K562 (cell line): ENCODE measurements around the gene NKIRAS1. TPM values are rescaled to one million over a fixed set of nuclear protein-coding genes. Genes with fewer than 3 reads are reported as not detected.

Source experiments
- ELF4 ChIP-seq: fragments of 450-650 bp; formaldehyde crosslinking; IDR thresholded peaks from 2 replicates; pipeline ENCODE4 v1.4.0; 2022; ENCODE audit warnings: missing genetic modification characterization
- ETV6 ChIP-seq, 3 experiments: fragments of 150-350 bp in 1 of 3; sonication (generic) in 1 of 3; formaldehyde crosslinking in 1 of 3; IDR thresholded peaks; 2 replicates each; pipeline versions ENCODE4 v1.6.1 to v1.8.0; 2014 to 2022; ENCODE audit warnings: borderline replicate concordance in 2 of 3, low read depth in 2 of 3, antibody characterized with exemption in 1 of 3, low read length in 1 of 3, mild to moderate bottlenecking in 1 of 3, missing genetic modification reagents in 1 of 3
- GTF2A2 ChIP-seq: IDR thresholded peaks from 2 replicates; pipeline ENCODE4 v1.6.1; 2016; ENCODE audit warnings: mild to moderate bottlenecking, missing genetic modification characterization, missing compliant biosample characterization
- NCOR1 ChIP-seq: fragments of 450-650 bp; IDR thresholded peaks from 2 replicates; pipeline ENCODE4 v1.6.1; 2016; ENCODE audit warnings: mild to moderate bottlenecking, moderate library complexity
- NR2C1 ChIP-seq, 2 experiments: fragments of 450-650 bp; IDR thresholded peaks; 2 replicates each; pipeline ENCODE4 v1.6.1; 2017; ENCODE audit warnings: mild to moderate bottlenecking in 2 of 2, antibody characterized with exemption in 1 of 2, inconsistent platforms in 1 of 2, missing compliant biosample characterization in 1 of 2, missing genetic modification characterization in 1 of 2
- POLR2G ChIP-seq: fragments of 200-400 bp; formaldehyde crosslinking; IDR thresholded peaks from 2 replicates; pipeline ENCODE4 v1.6.1; 2017; ENCODE audit warnings: low read depth, mild to moderate bottlenecking, antibody characterized with exemption, low read length, moderate library complexity
- PTBP1 ChIP-seq: fragments of 200-400 bp; formaldehyde crosslinking; IDR thresholded peaks from 2 replicates; pipeline ENCODE4 v1.6.1; 2017; ENCODE audit warnings: low read depth, low read length
- TAF15 ChIP-seq: fragments of 200-400 bp; formaldehyde crosslinking; IDR thresholded peaks from 2 replicates; pipeline ENCODE4 v1.6.1; 2017; ENCODE audit warnings: mild to moderate bottlenecking, low read depth, low read length, moderate library complexity
- TEAD1 ChIP-seq, 2 experiments: fragments of 450-650 bp in 1 of 2; sonication (generic) in 1 of 2; formaldehyde crosslinking; IDR thresholded peaks; 2 replicates each; pipeline versions ENCODE4 v1.4.0 to v1.8.0; 2020 to 2022; ENCODE audit warnings: mild to moderate bottlenecking in 2 of 2, missing genetic modification reagents in 1 of 2
- YY1 ChIP-seq, 3 experiments: IDR thresholded peaks; 2 replicates each; pipeline ENCODE4 v1.6.1; 2011; ENCODE audit warnings: low read length in 2 of 3, mild to moderate bottlenecking in 2 of 3, moderate library complexity in 2 of 3, borderline replicate concordance in 1 of 3, control low read depth in 1 of 3, low read depth in 1 of 3; ENCODE audit not compliant: insufficient read depth in 3 of 3, insufficient replicate concordance in 2 of 3, control insufficient read depth in 1 of 3, insufficient read length in 1 of 3; ENCODE audit errors: extremely low read depth in 1 of 3
- ZFP36 ChIP-seq: fragments of 150-350 bp; IDR thresholded peaks from 2 replicates; pipeline ENCODE4 v1.6.1; 2018; ENCODE audit warnings: low read length, low read depth; ENCODE audit not compliant: partially characterized antibody
- ZNF143 ChIP-seq: sonication (generic); formaldehyde crosslinking; IDR thresholded peaks from 2 replicates; pipeline ENCODE4 v1.9.0; 2022; ENCODE audit warnings: mild to moderate bottlenecking, missing genetic modification reagents
- ZNF146 ChIP-seq: IDR thresholded peaks from one replicate; pipeline ENCODE4 v1.6.1; 2018; ENCODE audit warnings: missing compliant biosample characterization; ENCODE audit not compliant: unreplicated experiment
- ZNF830 ChIP-seq: fragments of 250-450 bp; sonication (Bioruptor Pico); IDR thresholded peaks from 2 replicates; pipeline ENCODE4 v1.5.0; 2021; ENCODE audit warnings: mild to moderate bottlenecking
- polyA plus RNA-seq, 8 experiments: library from polyadenylated mRNA; depleted of rRNA in 4 of 8; stranded (reverse) in 5 of 8; unstranded in 3 of 8; fragments of >200 nt; fragmentation: Nextera tagmentation in 2 of 8; fragmentation: Illumina TruSeq in 1 of 8; extraction: Ambion mirVana in 2 of 8; extraction: Trizol in 1 of 8; gene quantifications; 2 replicates each; pipeline versions ENCODE4 v1.2.1 to v1.2.3, GENCODE V29; 2011 to 2014; ENCODE audit warnings: inconsistent platforms in 1 of 8, missing spikeins in 1 of 8
- total RNA-seq, 7 experiments: library from RNA; depleted of rRNA in 6 of 7; stranded (reverse); fragments of >200 nt in 6 of 7; fragmentation: Illumina TruSeq in 2 of 7; extraction: Trizol in 2 of 7; gene quantifications; 2 replicates each; pipeline versions ENCODE4 v1.2.1 to v1.2.3, GENCODE V29; 2011 to 2021; ENCODE audit warnings: low replicate concordance in 1 of 7
- TF ChIP-seq, protein P1 (sequence below), 2 experiments: fragments of 450-650 bp in 1 of 2; IDR thresholded peaks; 2 replicates each; pipeline ENCODE4 v1.6.1; 2011 to 2017; ENCODE audit warnings: low read depth in 2 of 2, antibody characterized with exemption in 1 of 2, borderline replicate concordance in 1 of 2, low read length in 1 of 2, mild to moderate bottlenecking in 1 of 2, mixed read lengths in 1 of 2; ENCODE audit not compliant: control insufficient read depth in 1 of 2
- TF ChIP-seq, protein P2 (sequence below), 2 experiments: IDR thresholded peaks in 1 of 2; conservative IDR thresholded peaks in 1 of 2; 2 replicates each; pipeline ENCODE4 v1.6.1; 2016; ENCODE audit warnings: low read depth in 2 of 2, mild to moderate bottlenecking in 1 of 2, missing compliant biosample characterization in 1 of 2, missing genetic modification characterization in 1 of 2, moderate library complexity in 1 of 2
- TF ChIP-seq, protein P3 (sequence below): fragments of 450-650 bp; formaldehyde crosslinking; conservative IDR thresholded peaks from 2 replicates; pipeline ENCODE4 v1.4.0; 2022; ENCODE audit warnings: mild to moderate bottlenecking, missing genetic modification characterization

NKIRAS1 gene
- total and polyA plus RNA-seq, 9 of the 15 experiments (the other 6 are each of a cell fraction or from before 2014, with no cell fraction given), result 5.1 to 10.3 (median 6.3) TPM

DNA sequence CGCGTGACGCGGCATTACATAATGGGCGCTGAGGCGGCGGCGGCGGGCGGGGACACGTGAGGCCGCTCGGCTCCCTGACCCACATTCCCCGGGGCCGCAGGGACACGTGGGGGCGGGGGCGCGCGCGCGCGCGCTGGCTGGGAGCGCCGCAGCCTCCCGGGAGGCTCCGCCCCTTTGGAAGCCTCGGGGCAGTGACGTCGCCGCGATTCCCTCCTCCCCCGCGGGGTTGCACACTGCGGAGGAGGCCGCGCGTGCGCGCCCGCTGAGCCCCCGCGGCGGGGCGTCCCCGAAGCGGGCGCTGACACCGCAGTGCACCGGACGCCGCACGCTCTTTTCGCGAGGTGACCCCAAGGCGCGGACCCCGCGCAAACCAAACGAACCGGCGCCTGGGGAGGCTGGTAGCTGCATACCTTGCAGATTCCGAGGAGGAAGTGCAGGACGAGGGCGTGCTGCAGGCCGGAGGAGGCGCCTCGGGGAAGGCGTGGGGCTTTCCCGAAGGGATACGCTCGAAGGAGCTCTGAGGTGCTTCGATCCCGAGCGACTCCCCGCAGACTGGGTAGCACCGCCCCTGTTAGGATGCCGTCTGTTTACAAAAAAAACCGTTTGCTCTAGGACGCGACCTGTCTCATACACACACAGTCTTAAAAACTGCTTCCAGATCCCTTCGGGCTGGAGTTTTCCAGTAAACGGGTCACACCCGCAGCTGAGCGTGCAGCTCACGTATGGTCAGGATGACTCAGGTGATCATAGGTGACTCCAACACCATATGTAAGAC, 29.3 kb upstream of the NKIRAS1 start (continued):
- TF ChIP-seq, protein P1, sequence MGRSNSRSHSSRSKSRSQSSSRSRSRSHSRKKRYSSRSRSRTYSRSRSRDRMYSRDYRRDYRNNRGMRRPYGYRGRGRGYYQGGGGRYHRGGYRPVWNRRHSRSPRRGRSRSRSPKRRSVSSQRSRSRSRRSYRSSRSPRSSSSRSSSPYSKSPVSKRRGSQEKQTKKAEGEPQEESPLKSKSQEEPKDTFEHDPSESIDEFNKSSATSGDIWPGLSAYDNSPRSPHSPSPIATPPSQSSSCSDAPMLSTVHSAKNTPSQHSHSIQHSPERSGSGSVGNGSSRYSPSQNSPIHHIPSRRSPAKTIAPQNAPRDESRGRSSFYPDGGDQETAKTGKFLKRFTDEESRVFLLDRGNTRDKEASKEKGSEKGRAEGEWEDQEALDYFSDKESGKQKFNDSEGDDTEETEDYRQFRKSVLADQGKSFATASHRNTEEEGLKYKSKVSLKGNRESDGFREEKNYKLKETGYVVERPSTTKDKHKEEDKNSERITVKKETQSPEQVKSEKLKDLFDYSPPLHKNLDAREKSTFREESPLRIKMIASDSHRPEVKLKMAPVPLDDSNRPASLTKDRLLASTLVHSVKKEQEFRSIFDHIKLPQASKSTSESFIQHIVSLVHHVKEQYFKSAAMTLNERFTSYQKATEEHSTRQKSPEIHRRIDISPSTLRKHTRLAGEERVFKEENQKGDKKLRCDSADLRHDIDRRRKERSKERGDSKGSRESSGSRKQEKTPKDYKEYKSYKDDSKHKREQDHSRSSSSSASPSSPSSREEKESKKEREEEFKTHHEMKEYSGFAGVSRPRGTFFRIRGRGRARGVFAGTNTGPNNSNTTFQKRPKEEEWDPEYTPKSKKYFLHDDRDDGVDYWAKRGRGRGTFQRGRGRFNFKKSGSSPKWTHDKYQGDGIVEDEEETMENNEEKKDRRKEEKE (IDR thresholded peaks at IDR 0.05; ENCODE audit: borderline replicate concordance in 1 of 2, control insufficient read depth in 1 of 2, low read depth in 2 of 2, low read length in 1 of 2), result no peak
- TF ChIP-seq PTBP1, result no peak
- TF ChIP-seq ZNF146 (CRISPR knock-in tag), result no peak
- TF ChIP-seq, protein P2, sequence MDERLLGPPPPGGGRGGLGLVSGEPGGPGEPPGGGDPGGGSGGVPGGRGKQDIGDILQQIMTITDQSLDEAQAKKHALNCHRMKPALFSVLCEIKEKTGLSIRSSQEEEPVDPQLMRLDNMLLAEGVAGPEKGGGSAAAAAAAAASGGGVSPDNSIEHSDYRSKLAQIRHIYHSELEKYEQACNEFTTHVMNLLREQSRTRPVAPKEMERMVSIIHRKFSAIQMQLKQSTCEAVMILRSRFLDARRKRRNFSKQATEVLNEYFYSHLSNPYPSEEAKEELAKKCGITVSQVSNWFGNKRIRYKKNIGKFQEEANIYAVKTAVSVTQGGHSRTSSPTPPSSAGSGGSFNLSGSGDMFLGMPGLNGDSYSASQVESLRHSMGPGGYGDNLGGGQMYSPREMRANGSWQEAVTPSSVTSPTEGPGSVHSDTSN (CRISPR knock-in tag; IDR thresholded peaks at IDR 0.05; ENCODE audit: low read depth), result no peak
- TF ChIP-seq, protein P2 (tag; conservative IDR thresholded peaks at IDR 0.05; ENCODE audit: low read depth), result no peak
- TF ChIP-seq, protein P3, sequence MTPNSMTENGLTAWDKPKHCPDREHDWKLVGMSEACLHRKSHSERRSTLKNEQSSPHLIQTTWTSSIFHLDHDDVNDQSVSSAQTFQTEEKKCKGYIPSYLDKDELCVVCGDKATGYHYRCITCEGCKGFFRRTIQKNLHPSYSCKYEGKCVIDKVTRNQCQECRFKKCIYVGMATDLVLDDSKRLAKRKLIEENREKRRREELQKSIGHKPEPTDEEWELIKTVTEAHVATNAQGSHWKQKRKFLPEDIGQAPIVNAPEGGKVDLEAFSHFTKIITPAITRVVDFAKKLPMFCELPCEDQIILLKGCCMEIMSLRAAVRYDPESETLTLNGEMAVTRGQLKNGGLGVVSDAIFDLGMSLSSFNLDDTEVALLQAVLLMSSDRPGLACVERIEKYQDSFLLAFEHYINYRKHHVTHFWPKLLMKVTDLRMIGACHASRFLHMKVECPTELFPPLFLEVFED, result no peak
- TF ChIP-seq TAF15, result no peak
- TF ChIP-seq NCOR1, result peak; percentile 81
- TF ChIP-seq TEAD1 (CRISPR knock-in tag; IDR thresholded peaks at IDR 0.05), result peak; percentile 96 to 100
- no peak for TF ChIP-seq ZFP36
- TF ChIP-seq POLR2G, result peak; percentile 89
- no peak for TF ChIP-seq ZNF830 (CRISPR knock-in tag)
- TF ChIP-seq ETV6 (IDR thresholded peaks at IDR 0.05; ENCODE audit: borderline replicate concordance in 1 of 2, low read depth in 2 of 2, low read length in 1 of 2), result no peak
- 0 out of 2 replicates have a peak, but pooled peaks have one; percentile 58 for TF ChIP-seq ETV6 (CRISPR knock-in tag; IDR thresholded peaks at IDR 0.05; ENCODE audit: borderline replicate concordance)
- TF ChIP-seq ZNF143 (CRISPR knock-in tag), result peak; percentile 33; the same call in 1 of the 2 replicates
- TF ChIP-seq GTF2A2 (tag), result no peak
- TF ChIP-seq NR2C1 (IDR thresholded peaks at IDR 0.05), result no peak
- TF ChIP-seq NR2C1 (tag; IDR thresholded peaks at IDR 0.05), result 0 out of 2 replicates have a peak, but pooled peaks have one; percentile 35
- no peak for TF ChIP-seq ELF4 (CRISPR knock-in tag)
- peak; percentile 15 to 73 (median 67) for TF ChIP-seq YY1 (IDR thresholded peaks at IDR 0.05; ENCODE audit: borderline replicate concordance in 1 of 3, control insufficient read depth in 1 of 3, extremely low read depth in 1 of 3, insufficient read depth in 3 of 3, insufficient read length in 1 of 3, insufficient replicate concordance in 2 of 3, low read depth in 1 of 3, low read length in 2 of 3)
